Heart left ventricle (tissue), 13 donors: ENCODE data around the gene GOLGA2.

Experiments
- POLR2A ChIP-seq, 2 donors: fragments of 450-650 bp; IDR thresholded peaks; one replicate each; pipeline ENCODE4 v1.6.1; 2017; ENCODE audit warnings: antibody characterized with exemption in 2 of 2, mild to moderate bottlenecking in 2 of 2, moderate library complexity in 2 of 2
- TF ChIP-seq, protein P1 (sequence below), 12 donors: fragments of 200-600 bp; sonication (generic) in 4 of 12; IDR thresholded peaks; one replicate each; pipeline versions ENCODE4 v1.5.0 to v1.8.0; 2018 to 2022; ENCODE audit warnings: antibody characterized with exemption in 12 of 12, mild to moderate bottlenecking in 5 of 12
- donor health status: ischemic (EF 13 %, LVEDD 7.1; RV severe dilation, severe dysfunction).
- donor health status: DM: no; HTN: yes; CAD: no.
- donor health status: DM: no; HTN: no; CAD: no.
- donor health status: ischemic (EF 25% LVEDD 6.9; RV normal size, moderate dysfunction).
- donor health status: ischemic (EF 25% LVEDD 5.7; RV mildly dilated, moderate dysfunction).
- donor health status: ischemic (EF 35%, LVEDD 5.7; RV mildly dilated, moderate dysfunction).
- donor health status: nonischemic (EF 11% LVEDD 7.7; RV severe dilation, severe dysfunction).
- donor health status: DM: yes; HTN: yes; CAD: no.
- donor health status: PGD.
- donor health status: ischemic (EF 29% LVEDD 5.4; RV normal size, mild dysfunction).
- donor health status: nonischemic (EF 23%, LVEDD 6.1; RV moderate dilation, normal function).

DNA sequence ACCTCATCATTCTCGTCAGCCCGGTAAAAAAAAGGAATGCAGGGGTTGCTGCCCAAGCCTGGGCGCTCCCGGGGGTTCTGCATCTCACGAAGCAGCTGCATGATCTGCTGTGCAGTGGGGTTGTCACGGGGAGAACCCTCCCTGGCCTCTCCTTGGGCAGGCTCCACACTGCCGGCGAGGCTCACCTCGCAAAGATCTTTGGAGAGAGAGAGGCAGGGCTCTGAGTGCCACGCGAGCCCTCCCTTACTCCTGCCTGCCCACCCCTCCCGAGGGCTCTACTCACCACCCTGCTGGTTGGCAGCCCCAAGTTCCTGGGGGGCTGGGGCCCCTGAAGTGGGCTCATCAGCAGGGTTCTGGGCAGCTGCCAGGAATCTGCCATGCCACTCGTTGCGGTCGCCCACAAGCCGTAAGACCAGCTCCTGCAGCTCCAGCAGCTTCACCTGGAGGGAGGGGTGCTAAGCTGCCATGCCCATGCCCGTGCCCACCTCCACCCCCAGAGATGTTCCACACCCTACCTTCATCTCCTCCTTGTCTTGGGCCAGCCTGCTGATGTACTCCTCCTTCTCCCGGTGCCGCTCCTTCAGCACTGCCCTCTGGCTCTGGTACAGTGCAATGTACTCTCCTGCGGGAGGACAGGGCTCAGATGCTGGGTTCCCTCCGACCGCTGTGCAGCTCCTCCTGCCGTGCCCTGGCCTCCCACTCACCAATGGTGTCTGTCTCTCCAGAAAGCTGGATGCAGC is 18.6 kb downstream of the GOLGA2 start:
- TF ChIP-seq, protein P1, sequence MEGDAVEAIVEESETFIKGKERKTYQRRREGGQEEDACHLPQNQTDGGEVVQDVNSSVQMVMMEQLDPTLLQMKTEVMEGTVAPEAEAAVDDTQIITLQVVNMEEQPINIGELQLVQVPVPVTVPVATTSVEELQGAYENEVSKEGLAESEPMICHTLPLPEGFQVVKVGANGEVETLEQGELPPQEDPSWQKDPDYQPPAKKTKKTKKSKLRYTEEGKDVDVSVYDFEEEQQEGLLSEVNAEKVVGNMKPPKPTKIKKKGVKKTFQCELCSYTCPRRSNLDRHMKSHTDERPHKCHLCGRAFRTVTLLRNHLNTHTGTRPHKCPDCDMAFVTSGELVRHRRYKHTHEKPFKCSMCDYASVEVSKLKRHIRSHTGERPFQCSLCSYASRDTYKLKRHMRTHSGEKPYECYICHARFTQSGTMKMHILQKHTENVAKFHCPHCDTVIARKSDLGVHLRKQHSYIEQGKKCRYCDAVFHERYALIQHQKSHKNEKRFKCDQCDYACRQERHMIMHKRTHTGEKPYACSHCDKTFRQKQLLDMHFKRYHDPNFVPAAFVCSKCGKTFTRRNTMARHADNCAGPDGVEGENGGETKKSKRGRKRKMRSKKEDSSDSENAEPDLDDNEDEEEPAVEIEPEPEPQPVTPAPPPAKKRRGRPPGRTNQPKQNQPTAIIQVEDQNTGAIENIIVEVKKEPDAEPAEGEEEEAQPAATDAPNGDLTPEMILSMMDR (IDR thresholded peaks at IDR 0.05): no peak
- no peak for TF ChIP-seq POLR2A (IDR thresholded peaks at IDR 0.05)
